Activated CD4-positive, alpha-beta T cell treated with anti-CD3 and anti-CD28 coated beads, Interleukin-2, amount 10 ng/mL, durations not matched to agents 24 days and 14 days (primary cell): ENCODE results near the gene PIK3C2A. TPM values are rescaled to one million over a fixed set of nuclear protein-coding genes. Genes with fewer than 3 reads are reported as not detected.
"Not testable (repeated sequence)": the region's sequence is repeated elsewhere in the genome, so short reads cannot be mapped to it uniquely, and the experiment has no call there.

Experiments used
- DNase-seq: peaks from one replicate; pipeline ENCODE4 v3.0.0; 2022
- H3K27ac Mint-ChIP-seq: one replicate; pipeline ENCODE4 v1.8.0; 2022; ENCODE audit warnings: mild to moderate bottlenecking, mixed read lengths
- H3K27me3 Mint-ChIP-seq: one replicate; pipeline ENCODE4 v1.8.0; 2022; ENCODE audit warnings: mixed read lengths
- H3K36me3 Mint-ChIP-seq: one replicate; pipeline ENCODE4 v1.8.0; 2022; ENCODE audit warnings: low read depth, mild to moderate bottlenecking, mixed read lengths
- H3K4me1 Mint-ChIP-seq: one replicate; pipeline ENCODE4 v1.8.0; 2021; ENCODE audit warnings: mixed read lengths
- H3K4me3 Mint-ChIP-seq: one replicate; pipeline ENCODE4 v1.8.0; 2022; ENCODE audit warnings: mild to moderate bottlenecking, moderate library complexity, mixed read lengths
- H3K9me3 Mint-ChIP-seq: one replicate; pipeline ENCODE4 v1.8.0; 2021; ENCODE audit warnings: mixed read lengths
- intact Hi-C: fragments of 100-400 bp; cut with micrococcal nuclease; formaldehyde crosslinking; loops from one replicate; pipeline ENCODE4 v1.15.1; 2023
- total RNA-seq: library from RNA; stranded (reverse); gene quantifications from 2 replicates; pipeline ENCODE4 v1.2.3, GENCODE V29; 2022

The PIK3C2A gene, protein sequence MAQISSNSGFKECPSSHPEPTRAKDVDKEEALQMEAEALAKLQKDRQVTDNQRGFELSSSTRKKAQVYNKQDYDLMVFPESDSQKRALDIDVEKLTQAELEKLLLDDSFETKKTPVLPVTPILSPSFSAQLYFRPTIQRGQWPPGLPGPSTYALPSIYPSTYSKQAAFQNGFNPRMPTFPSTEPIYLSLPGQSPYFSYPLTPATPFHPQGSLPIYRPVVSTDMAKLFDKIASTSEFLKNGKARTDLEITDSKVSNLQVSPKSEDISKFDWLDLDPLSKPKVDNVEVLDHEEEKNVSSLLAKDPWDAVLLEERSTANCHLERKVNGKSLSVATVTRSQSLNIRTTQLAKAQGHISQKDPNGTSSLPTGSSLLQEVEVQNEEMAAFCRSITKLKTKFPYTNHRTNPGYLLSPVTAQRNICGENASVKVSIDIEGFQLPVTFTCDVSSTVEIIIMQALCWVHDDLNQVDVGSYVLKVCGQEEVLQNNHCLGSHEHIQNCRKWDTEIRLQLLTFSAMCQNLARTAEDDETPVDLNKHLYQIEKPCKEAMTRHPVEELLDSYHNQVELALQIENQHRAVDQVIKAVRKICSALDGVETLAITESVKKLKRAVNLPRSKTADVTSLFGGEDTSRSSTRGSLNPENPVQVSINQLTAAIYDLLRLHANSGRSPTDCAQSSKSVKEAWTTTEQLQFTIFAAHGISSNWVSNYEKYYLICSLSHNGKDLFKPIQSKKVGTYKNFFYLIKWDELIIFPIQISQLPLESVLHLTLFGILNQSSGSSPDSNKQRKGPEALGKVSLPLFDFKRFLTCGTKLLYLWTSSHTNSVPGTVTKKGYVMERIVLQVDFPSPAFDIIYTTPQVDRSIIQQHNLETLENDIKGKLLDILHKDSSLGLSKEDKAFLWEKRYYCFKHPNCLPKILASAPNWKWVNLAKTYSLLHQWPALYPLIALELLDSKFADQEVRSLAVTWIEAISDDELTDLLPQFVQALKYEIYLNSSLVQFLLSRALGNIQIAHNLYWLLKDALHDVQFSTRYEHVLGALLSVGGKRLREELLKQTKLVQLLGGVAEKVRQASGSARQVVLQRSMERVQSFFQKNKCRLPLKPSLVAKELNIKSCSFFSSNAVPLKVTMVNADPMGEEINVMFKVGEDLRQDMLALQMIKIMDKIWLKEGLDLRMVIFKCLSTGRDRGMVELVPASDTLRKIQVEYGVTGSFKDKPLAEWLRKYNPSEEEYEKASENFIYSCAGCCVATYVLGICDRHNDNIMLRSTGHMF (N-terminal part only)
- 30.3 and 35.3 TPM in 2 replicates for total RNA-seq

DNA sequence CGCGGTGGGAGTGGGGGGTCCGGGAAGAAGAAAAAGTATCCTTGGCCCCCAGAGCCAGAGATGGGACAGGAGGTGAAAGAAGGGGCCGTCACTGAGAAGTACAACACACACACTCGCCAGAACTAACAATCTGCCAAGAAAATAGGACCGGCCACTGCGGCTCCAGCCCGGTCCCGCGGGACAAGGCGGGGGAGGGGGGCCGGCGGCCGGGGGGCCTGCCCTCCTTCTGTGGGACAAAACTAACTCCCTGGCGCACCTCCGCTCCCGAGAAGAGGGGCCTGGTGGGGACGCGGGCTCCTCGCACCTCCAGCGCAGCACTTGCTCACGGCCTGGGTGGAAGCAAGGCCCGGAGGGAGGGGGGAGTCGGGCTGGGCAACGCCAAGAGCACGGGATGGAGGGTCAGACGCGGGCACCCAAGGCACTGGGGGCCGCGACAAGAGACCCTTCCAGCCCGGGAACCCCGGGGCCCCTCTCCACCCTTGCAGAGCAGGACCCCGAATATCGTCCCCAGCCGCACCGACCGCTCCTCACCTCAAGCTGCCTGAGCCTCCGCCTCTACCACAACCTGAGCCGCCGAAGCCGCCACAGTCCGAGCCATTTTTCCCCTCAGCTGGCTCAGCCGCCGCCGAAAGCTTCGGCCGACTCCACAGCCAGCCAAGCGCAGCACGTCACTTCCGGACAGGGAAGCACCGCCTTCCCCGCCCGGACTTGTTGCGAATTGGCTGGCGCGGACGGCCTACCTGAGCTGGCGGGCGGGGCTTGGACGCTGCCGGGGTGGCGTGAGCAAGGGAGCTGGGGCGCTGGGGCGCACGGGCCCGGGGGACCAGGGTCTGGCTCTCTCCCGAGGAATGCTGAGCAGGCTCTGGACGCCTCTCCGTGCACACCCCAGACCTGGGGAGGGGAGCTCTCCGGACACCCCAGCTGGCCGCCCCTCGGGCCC, at the start of gene PIK3C2A:
TSS of gene PIK3C2A (minus strand) at position 670 of the 940 bp plus-strand sequence. CDS start 38,245 bp downstream, outside the sequence.
- Mint-ChIP-seq H3K27me3 (no peaks in the 10 kb centered on the region), H3K36me3 (peaks cover 12% of the 10 kb centered on the region), H3K4me3 (peak within 1 kb of the TSS; percentile 97), H3K4me1 (peaks cover 26% of the 10 kb centered on the region), H3K27ac (peak within 1 kb of the TSS; percentile 96), H3K9me3 (peaks cover under 1% of the 10 kb centered on the region)
- DNase-seq = peak; percentile 99
- intact Hi-C loops = loop anchor here (1.0 to 5.0 kb wide), 6 partner anchors 23 to 470 kb away; partner anchors contain the start of genes C11orf58, NUCB2 and RPS13

- intact Hi-C loops = no loop called here
- Mint-ChIP-seq H3K4me1 (peaks cover 12% of the 10 kb centered on the region), H3K4me3 (no peak overlapping the region), H3K27me3 (peaks cover 12% of the 10 kb centered on the region), H3K9me3 (no peaks in the 10 kb centered on the region), H3K36me3 (no peaks in the 10 kb centered on the region), H3K27ac (no peak overlapping the region)
- DNase-seq = no peak
Measured at GRCh38 chr11:17257196-17257595, 49.4 kb upstream of the PIK3C2A start.

DNA sequence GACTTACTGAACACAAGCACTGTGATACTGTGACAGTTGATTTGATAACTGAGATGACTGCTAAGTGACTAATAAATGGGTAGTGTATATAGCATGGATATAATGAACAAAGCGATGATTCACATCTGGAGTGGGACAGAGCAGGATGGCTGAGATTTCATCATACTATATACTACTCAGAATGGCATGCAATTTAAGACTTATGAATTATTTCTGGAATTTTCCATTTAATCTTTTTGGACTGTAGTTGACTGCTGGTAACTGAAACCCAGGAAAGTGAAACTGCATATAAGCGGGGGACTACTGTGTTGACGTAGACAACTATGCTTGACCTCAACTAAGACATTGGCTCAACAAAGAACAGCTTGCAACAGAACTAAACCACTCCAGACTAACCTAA, 48.7 kb upstream of the PIK3C2A start:
- DNase-seq = no peak
- H3K9me3 Mint-ChIP-seq = no peaks in the 10 kb centered on the region
- H3K36me3 Mint-ChIP-seq = no peaks in the 10 kb centered on the region
- H3K4me3 Mint-ChIP-seq = no peak overlapping the region
- peak overlapping the region; percentile 12 for H3K27ac Mint-ChIP-seq
- intact Hi-C loops = no loop called here
- H3K27me3 Mint-ChIP-seq = peaks cover 16% of the 10 kb centered on the region
- H3K4me1 Mint-ChIP-seq = peaks cover 12% of the 10 kb centered on the region

DNA sequence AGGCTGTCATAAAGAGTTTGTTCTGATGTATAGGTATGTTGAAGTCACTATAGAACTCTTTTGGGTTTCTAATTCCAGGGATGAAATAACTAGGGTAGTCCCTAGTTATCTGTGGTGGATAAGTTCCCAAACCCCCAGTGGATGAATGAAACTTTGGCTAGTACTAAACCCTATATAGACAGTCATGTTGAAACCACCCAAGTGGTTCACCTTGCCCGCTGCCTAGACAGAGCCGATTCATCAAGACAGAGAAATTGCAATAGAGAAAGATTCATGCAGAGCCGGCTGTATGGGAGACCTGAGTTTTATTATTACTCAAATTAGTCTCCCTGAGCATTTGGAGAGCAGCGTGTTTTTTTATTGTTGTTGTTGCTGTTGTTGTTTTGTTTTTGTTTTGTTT, 44.9 kb upstream of the PIK3C2A start:
- Mint-ChIP-seq H3K4me1 (peaks cover 10% of the 10 kb centered on the region), H3K27me3 (peaks cover 36% of the 10 kb centered on the region), H3K9me3 (peaks cover 4% of the 10 kb centered on the region), H3K4me3 (no peak overlapping the region), H3K27ac (no peak overlapping the region), H3K36me3 (no peaks in the 10 kb centered on the region)
- DNase-seq = no peak
- intact Hi-C loops = no loop called here

GRCh38 chr11:17250561-17251350, 43.0 kb upstream of the PIK3C2A start:
- H3K36me3 Mint-ChIP-seq = no peaks in the 10 kb centered on the region
- intact Hi-C loops = no loop called here
- H3K4me1 Mint-ChIP-seq = no peaks in the 10 kb centered on the region
- no peak overlapping the region for H3K4me3 Mint-ChIP-seq
- peaks cover 4% of the 10 kb centered on the region for H3K9me3 Mint-ChIP-seq
- H3K27ac Mint-ChIP-seq = no peak overlapping the region
- no peak for DNase-seq
- peaks cover 40% of the 10 kb centered on the region for H3K27me3 Mint-ChIP-seq

DNA sequence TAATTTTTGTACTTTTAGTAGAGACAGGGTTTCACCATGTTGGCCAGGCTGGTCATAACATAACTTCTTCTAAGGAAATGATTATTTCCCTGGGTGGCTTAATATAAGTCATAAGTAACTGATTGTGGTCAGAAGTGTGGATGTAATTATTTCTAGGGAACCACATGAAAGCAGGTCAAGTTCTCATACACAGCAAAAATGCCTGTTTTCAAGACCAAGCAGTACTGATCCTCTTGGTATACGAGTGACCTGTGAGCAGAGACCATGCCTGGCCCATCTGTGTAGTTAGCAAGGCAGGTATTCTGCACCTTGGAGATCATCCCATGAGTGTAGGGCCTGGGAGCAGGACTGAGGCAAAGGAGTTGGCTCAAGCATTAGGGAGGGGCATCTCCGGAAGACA, 36.3 kb upstream of the PIK3C2A start:
- intact Hi-C loops = loop anchor here (1.0 kb wide), 1 partner anchor 13 kb away; no protein-coding TSS in a partner anchor
- DNase-seq = no peak
- no peak overlapping the region for H3K27ac Mint-ChIP-seq
- H3K4me1 Mint-ChIP-seq = peaks cover 5% of the 10 kb centered on the region
- no peaks in the 10 kb centered on the region for H3K36me3 Mint-ChIP-seq
- no peak overlapping the region for H3K4me3 Mint-ChIP-seq
- peaks cover 51% of the 10 kb centered on the region for H3K27me3 Mint-ChIP-seq
- H3K9me3 Mint-ChIP-seq = no peaks in the 10 kb centered on the region

- intact Hi-C loops, H3K4me1 Mint-ChIP-seq, H3K9me3 Mint-ChIP-seq, H3K4me3 Mint-ChIP-seq, DNase-seq, H3K36me3 Mint-ChIP-seq, H3K27ac Mint-ChIP-seq: not testable (repeated sequence)
- peaks cover 53% of the 10 kb centered on the region for H3K27me3 Mint-ChIP-seq
Measured at GRCh38 chr11:17242954-17243353, 35.2 kb upstream of the PIK3C2A start.

- Mint-ChIP-seq H3K36me3 (no peaks in the 10 kb centered on the region), H3K9me3 (no peaks in the 10 kb centered on the region), H3K4me3 (no peak overlapping the region), H3K27ac (no peak overlapping the region), H3K27me3 (peaks cover 59% of the 10 kb centered on the region), H3K4me1 (peaks cover 5% of the 10 kb centered on the region)
- DNase-seq = no peak
- intact Hi-C loops = no loop called here
Measured at GRCh38 chr11:17240780-17241179, 33.0 kb upstream of the PIK3C2A start.

GRCh38 chr11:17239927-17240326, 32.1 kb upstream of the PIK3C2A start:
- H3K27ac Mint-ChIP-seq, H3K4me1 Mint-ChIP-seq, DNase-seq, intact Hi-C loops, H3K36me3 Mint-ChIP-seq, H3K9me3 Mint-ChIP-seq, H3K4me3 Mint-ChIP-seq: not testable (repeated sequence)
- peaks cover 59% of the 10 kb centered on the region for H3K27me3 Mint-ChIP-seq

- DNase-seq = no peak
- Mint-ChIP-seq H3K27ac (no peak overlapping the region), H3K9me3 (no peaks in the 10 kb centered on the region), H3K27me3 (peaks cover 60% of the 10 kb centered on the region), H3K36me3 (no peaks in the 10 kb centered on the region), H3K4me1 (peaks cover 2% of the 10 kb centered on the region), H3K4me3 (no peak overlapping the region)
- intact Hi-C loops = no loop called here
Measured at GRCh38 chr11:17238377-17238776, 30.6 kb upstream of the PIK3C2A start.

DNA sequence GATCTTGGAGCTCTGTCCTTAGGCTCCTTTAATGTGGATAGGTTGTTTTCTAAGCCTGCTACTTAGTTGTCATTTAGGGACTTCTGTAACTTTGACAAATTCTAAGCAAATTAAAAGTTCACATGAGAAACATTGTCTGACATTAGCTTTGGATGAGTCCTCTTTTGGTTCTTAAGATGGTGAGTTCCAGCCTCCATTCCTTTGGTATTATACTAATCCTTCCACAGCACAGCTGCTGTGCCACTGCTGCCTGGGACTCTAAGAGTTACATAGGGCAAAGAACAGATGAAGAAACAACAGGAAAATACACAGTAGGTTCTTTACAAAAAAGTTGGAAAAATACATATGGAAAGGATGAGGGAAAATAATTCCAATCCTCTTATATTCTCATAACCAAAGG, 25.3 kb upstream of the PIK3C2A start:
- Mint-ChIP-seq H3K27ac (no peak overlapping the region), H3K9me3 (no peaks in the 10 kb centered on the region), H3K4me3 (no peak overlapping the region), H3K4me1 (peaks cover 13% of the 10 kb centered on the region), H3K27me3 (peaks cover 36% of the 10 kb centered on the region), H3K36me3 (no peaks in the 10 kb centered on the region)
- intact Hi-C loops = no loop called here
- no peak for DNase-seq
